Measurements from ENCODE around the gene SLC6A13.

DNA sequence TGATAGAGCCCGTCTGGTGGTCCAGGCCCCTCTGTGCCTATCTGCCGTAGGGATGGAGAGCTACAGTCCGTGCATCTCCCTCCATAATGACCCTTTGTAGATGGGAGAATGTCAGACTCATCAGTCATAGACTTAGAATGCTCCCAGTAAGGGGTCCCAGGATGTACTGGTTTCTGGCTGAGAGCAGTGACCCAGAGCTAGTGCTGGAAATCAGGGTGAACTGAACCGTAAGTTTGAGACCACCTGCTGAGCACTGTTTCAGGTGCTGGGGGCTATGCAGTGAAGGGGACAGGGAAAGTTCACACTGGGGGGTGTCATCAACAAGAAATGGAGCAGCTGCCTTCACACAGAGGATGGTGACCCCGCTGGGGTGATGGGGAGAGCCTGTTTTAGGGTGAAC is 82.8 kb downstream of the SLC6A13 start:
- no peak for TF ChIP-seq POLR2A (IDR thresholded peaks at IDR 0.05)
- TF ChIP-seq, protein P1, sequence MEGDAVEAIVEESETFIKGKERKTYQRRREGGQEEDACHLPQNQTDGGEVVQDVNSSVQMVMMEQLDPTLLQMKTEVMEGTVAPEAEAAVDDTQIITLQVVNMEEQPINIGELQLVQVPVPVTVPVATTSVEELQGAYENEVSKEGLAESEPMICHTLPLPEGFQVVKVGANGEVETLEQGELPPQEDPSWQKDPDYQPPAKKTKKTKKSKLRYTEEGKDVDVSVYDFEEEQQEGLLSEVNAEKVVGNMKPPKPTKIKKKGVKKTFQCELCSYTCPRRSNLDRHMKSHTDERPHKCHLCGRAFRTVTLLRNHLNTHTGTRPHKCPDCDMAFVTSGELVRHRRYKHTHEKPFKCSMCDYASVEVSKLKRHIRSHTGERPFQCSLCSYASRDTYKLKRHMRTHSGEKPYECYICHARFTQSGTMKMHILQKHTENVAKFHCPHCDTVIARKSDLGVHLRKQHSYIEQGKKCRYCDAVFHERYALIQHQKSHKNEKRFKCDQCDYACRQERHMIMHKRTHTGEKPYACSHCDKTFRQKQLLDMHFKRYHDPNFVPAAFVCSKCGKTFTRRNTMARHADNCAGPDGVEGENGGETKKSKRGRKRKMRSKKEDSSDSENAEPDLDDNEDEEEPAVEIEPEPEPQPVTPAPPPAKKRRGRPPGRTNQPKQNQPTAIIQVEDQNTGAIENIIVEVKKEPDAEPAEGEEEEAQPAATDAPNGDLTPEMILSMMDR (IDR thresholded peaks at IDR 0.05 in 4 of 5, conservative IDR thresholded peaks at IDR 0.05 in 1 of 5) = no peak
